GM19455 (cell line): ENCODE results near the gene FOXP1.
A peak's percentile ranks its signal among the peaks of the same experiment; 100 is the strongest.

Source experiments
- ATAC-seq: cut with Tn5 transposase; IDR thresholded peaks from one replicate; pipeline ENCODE4 v1.9.1; 2021; ENCODE audit not compliant: unreplicated experiment

FOXP1 gene

GRCh38 chr3:71384837-71385716 is 198.5 kb downstream of the FOXP1 start:
- no peak for ATAC-seq

DNA sequence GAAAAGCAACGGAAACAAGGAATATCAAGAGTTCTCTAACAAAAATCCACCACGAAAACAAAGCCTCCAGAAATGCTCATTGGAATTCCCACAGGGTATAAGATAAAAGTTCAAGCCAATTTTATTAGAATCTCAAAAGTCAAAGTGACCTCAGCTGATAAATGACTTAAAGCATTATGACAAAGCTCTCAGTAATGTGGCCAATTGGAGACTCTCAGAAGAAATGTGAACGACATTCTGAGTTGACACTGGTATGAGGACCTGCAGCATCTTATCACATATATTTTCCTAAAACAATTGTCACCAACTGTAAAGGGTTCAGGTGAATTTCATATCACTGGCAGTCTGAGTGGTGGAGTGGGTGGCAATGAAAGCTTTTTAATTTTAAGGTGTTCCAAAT is 199.1 kb downstream of the FOXP1 start:
- no peak for ATAC-seq

DNA sequence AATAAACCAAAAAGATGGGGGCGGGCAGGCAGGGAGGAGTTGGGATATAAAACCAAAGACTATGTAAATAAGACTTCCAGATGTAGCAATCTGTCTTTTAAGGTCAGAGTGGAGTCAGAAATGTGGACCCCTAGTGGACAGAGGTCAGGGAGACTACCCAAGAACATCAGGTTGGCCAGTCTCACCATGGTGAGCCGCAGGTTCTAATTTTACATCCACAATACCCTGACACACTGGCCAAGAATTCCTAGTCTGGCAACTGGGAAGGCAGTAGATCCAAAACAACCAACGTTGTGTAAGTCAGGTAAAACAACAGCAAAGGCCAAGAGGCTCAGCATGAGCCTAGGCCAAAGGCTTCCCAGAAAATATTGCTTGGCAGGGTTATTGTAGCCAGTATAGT is 203.4 kb downstream of the FOXP1 start:
- ATAC-seq = no peak

DNA sequence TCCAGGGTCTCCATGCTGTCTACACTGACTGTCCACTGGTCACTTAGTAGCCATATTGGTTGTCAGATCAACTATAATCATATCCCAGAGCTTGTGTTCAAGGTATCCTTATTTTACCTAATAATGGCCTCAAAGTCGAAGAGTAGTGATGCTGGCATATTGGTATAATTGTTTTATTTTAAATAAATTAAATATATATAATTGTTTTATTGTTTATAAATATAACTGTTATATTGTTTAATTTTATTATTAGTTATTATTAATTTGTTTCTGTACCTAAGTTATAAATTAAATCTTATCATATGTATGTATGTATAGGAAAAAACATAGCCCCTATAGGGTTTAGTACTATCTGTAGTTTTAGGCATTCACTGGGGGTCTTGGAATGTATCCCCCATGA is 205.0 kb downstream of the FOXP1 start:
- ATAC-seq = no peak

DNA sequence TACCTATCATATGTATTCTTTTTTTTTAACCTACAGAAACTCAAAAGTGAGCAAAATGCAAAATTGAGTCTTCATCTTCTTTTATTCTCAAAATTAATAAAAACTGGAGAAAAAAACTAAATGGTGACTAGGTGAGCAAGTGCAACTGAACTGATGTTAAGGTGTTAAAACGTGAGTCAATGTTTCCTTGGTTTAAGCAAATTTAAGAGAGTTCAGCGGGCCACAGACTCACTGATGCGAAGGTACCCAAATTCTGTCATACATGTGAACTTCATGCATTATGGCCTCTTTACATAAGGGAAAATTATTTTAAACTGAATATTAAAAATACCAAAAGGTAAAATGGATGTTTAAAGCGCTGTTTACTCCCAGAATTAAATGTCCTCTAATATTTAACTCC is 206.6 kb downstream of the FOXP1 start:
- ATAC-seq = no peak

DNA sequence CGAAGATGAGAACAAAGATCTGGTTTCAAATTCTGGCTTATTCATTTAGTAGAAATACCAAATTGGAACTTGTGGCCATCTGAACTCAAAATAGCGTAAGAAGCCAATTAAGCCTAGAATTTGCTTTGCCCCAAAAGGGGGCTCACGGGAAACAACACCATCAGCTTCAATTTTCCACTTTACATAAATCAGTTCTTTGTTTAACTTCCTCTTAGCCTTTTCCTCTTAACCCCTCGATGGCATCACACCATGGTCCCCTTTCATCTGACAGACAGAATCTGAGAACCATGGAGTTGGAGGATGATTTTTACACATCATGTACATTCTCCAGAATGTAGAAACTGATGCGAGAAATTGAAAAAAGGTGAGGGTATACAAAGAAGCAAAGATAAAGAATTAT is 207.0 kb downstream of the FOXP1 start:
- ATAC-seq = no peak

DNA sequence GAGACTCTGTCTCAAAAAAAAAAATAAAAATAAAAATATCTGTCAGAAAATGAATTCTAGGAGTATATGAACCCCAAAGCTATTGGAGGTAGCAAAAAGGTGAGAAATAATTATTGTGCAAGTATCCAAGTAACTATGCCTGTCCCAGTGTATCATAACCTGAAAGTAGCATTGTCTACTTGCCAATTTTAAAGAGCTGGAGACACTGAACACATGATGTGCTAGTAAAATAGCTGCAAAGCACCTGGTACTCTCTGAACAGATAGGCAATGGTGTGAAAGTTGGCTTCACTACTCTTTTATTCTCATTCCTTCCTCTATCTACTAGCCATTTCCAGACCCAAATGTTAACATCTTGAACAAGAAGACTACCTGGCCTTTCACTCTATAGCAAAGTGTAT is 208.9 kb downstream of the FOXP1 start:
- no peak for ATAC-seq

- no peak for ATAC-seq
These were observed 210.5 kb downstream of the FOXP1 start for GRCh38 chr3:71372911-71373637.

DNA sequence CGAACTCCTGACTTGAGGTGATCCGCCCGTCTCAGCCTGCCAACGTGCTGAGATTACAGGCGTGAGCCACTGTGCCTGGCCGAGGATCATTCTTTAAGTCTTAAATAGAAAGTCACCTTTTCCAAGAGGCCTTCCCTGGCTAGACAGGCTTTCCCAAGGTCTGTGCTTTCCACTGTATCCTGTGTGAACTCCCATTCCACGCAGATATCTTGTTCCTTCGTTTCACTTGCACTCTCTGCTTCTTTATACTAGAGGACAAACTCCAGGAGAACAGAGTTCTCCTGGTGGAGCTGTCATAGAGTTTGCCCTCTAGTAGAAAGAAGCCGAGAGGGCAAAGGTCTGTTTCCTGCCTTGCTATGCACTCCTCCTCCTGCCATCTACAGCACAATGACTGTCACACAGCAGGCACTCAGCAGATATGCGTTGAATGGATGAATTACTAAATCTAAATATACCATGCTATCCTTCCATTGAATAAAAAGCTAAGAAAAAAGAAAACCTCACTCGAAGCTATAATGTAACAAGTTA is 211.2 kb downstream of the FOXP1 start:
- no peak for ATAC-seq

DNA sequence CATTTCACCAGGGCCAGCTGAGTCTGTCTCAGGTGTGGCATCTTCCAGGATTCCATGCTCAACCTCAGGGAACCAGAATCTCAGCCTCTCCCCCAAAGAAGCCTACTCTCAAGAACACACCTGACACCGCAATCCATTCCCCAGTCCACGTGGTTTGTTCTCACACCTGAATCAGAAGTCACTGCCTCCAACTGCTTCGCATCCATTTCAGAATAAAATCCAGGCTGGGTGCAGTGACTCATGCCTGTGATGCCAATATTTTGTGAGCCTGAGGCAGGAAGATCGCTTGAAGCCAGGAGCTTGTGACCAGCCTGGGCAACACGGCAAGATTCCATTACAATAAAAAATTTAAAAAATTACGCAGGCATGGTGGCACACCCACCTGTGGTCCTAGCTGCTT is 212.2 kb downstream of the FOXP1 start:
- ATAC-seq = no peak

DNA sequence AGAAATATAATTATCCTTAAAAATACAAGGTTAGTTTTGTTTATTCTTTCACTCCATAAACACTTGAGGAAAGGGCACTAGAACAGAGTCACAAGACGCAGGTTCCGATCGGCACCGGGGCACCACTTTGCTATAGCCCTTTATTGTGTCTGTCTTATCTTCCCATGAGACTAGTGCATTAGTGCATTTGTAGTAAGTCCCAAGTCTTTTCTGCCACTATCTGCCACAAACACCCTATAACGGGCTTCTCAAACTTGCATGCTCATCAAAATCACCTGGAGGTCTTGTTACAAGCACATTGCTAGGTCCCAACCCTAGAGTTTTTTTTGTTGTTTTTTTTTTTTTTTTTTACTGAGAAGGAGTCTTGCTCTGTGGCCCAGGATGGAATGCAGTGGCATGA is 213.1 kb downstream of the FOXP1 start:
- ATAC-seq = no peak

GRCh38 chr3:71369701-71370391 is 213.7 kb downstream of the FOXP1 start:
- ATAC-seq = no peak

DNA sequence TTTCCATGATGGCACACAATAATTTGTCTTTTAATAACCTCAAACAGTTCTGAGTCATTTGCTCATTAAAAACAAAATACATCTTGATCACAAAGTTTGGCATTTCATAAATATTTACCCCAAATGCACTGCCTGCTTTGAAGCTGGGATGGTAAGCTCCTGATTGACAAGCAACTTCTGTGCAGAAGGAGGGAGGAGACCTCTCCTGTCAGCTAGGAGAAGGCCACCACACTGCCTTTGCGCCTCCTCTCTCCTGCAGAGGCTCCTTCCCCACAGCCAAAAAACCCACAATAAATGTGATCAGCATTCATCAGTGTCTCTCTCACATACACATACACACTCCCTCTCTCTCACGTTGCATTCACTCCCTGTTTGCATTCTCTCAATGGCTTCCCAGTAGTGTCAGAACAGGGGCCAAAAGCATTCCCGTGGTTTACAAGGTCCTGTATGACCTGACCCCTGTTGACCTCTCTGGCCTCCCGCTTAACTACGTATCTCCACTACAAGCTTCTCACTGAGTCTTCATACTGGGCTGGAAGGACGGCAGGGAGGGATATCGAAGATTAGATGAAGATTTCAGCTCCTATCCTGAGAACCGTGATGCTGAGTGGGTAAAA is 216.4 kb downstream of the FOXP1 start:
- ATAC-seq = no peak

DNA sequence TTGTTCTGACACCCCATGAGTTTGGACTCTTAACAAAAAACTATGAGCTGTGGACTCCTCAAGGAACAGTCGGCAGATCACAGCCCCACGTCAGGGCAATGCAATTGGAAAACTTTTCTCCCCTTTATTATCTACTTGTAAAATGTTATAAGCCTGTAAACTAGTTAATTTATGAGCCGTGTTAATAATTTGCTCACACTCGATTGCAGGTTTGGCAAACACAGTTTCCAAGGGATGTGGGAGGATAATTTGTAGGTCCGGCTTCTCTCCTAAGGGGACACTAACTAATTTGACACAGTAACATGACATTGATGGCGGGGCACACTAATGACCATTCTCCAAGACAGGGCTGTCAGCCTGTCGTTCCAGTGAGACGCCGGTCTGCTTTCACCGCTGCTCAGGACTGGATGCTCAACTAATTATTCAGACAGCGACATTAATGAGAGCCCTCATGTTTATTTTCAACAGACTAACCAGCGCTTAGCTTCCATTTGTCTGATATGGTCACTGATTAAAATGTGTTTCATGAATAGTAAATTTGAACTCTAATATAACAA is 222.1 kb downstream of the FOXP1 start:
- ATAC-seq = no peak

DNA sequence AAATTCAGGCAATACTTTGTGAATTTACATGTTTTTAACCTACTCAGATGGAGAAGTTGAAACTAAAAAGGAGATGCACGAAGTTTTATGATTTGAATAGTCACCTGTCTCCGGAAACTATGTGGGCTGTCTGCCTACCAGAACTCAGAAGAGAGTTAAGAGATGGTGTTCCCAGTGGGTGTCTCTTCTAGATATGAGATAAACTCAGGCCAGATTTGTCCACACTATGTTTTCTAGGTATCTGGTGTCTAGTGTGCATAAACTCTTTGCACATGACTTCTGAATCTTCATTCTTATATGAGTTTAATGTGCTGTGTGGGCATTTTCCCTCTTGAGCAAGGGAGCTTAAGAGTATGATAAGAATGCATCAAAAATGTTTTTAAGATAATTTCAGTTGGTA is 222.8 kb downstream of the FOXP1 start:
- peak; percentile 82 for ATAC-seq

GRCh38 chr3:71360180-71360579 is 223.3 kb downstream of the FOXP1 start:
- peak; percentile 17 for ATAC-seq

- no peak for ATAC-seq
These were observed 225.3 kb downstream of the FOXP1 start for GRCh38 chr3:71358243-71358642.

- no peak for ATAC-seq
These were observed 227.3 kb downstream of the FOXP1 start for GRCh38 chr3:71356265-71356664.

- ATAC-seq = no peak
These were observed 227.7 kb downstream of the FOXP1 start for GRCh38 chr3:71355862-71356261.

GRCh38 chr3:71355037-71355436 is 228.5 kb downstream of the FOXP1 start:
- ATAC-seq = no peak
